SK-N-SH (cell line): ENCODE results near the gene GNAS.

Experiments used
- CTCF ChIP-seq: fragments of 200-600 bp; sonication (generic); IDR thresholded peaks from 2 replicates; pipeline ENCODE4 v1.6.1; 2017; ENCODE audit warnings: antibody characterized with exemption, mild to moderate bottlenecking, moderate library complexity
- POLR2AphosphoS5 ChIP-seq: IDR thresholded peaks from 2 replicates; pipeline ENCODE4 v1.6.1; 2012; ENCODE audit warnings: low read depth, low read length
- TAF1 ChIP-seq: IDR thresholded peaks from 2 replicates; pipeline ENCODE4 v1.6.1; 2012; ENCODE audit warnings: low read depth, mild to moderate bottlenecking, low read length, moderate library complexity, borderline replicate concordance
- TF ChIP-seq, protein P1 (sequence below): IDR thresholded peaks from 2 replicates; pipeline ENCODE4 v1.4.0; 2012; ENCODE audit warnings: low read depth, borderline replicate concordance

GRCh38 chr20:58803533-58803932, 49.0 kb upstream of the GNAS start:
- TF ChIP-seq CTCF (no peak), POLR2AphosphoS5 (no peak), TAF1 (no peak)
- TF ChIP-seq, protein P1, sequence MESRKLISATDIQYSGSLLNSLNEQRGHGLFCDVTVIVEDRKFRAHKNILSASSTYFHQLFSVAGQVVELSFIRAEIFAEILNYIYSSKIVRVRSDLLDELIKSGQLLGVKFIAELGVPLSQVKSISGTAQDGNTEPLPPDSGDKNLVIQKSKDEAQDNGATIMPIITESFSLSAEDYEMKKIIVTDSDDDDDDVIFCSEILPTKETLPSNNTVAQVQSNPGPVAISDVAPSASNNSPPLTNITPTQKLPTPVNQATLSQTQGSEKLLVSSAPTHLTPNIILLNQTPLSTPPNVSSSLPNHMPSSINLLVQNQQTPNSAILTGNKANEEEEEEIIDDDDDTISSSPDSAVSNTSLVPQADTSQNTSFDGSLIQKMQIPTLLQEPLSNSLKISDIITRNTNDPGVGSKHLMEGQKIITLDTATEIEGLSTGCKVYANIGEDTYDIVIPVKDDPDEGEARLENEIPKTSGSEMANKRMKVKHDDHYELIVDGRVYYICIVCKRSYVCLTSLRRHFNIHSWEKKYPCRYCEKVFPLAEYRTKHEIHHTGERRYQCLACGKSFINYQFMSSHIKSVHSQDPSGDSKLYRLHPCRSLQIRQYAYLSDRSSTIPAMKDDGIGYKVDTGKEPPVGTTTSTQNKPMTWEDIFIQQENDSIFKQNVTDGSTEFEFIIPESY, result no peak
